SU-DHL-6 (cell line): ENCODE data around the gene SH3PXD2A.

Experiments
- H2AFZ ChIP-seq: fragments of 200-600 bp; sonication (generic); 2 replicates; pipeline ENCODE4 v1.6.1; 2014; ENCODE audit warnings: low read depth, mild to moderate bottlenecking, moderate library complexity, mixed read lengths, antibody characterized with exemption, low read length; ENCODE audit not compliant: severe bottlenecking
- H3F3A ChIP-seq: fragments of 200-600 bp; shearing (Covaris generic); 2 replicates; pipeline ENCODE4 v1.6.0; 2016; ENCODE audit warnings: antibody characterized with exemption, mild to moderate bottlenecking; ENCODE audit not compliant: insufficient read depth
- H3K27ac ChIP-seq: fragments of 200-600 bp; sonication (generic); 2 replicates; pipeline ENCODE4 v1.5.1; 2016; ENCODE audit warnings: low read depth, mild to moderate bottlenecking, low read length, moderate library complexity, mixed read lengths
- H3K27me3 ChIP-seq: fragments of 200-600 bp; sonication (generic), shearing (Covaris generic); 2 replicates; pipeline ENCODE4 v1.6.0; 2014; ENCODE audit warnings: mild to moderate bottlenecking, low read length
- H3K36me3 ChIP-seq: fragments of 200-600 bp; sonication (generic); 2 replicates; pipeline ENCODE4 v1.6.1; 2014; ENCODE audit warnings: mild to moderate bottlenecking, low read length, mixed read lengths
- H3K4me2 ChIP-seq: fragments of 300-600, 200-600 bp; shearing (Covaris generic), sonication (generic); 2 replicates; pipeline ENCODE4 v1.6.0; 2014; ENCODE audit warnings: low read length, low read depth, mild to moderate bottlenecking; ENCODE audit not compliant: poor library complexity, severe bottlenecking
- H3K4me3 ChIP-seq: fragments of 200-600 bp; sonication (generic); 2 replicates; pipeline ENCODE4 v1.5.1; 2014; ENCODE audit warnings: antibody characterized with exemption, low read length, mild to moderate bottlenecking, mixed read lengths; ENCODE audit not compliant: insufficient read depth, poor library complexity, severe bottlenecking
- H3K79me2 ChIP-seq: fragments of 200-600 bp; sonication (generic); 2 replicates; pipeline ENCODE4 v1.6.1; 2014; ENCODE audit warnings: mild to moderate bottlenecking, low read length, moderate library complexity; ENCODE audit not compliant: insufficient read depth
- H3K9ac ChIP-seq: fragments of 200-600 bp; sonication (generic); 2 replicates; pipeline ENCODE4 v1.7.0; 2014; ENCODE audit warnings: mild to moderate bottlenecking, low read length
- H3K9me2 ChIP-seq: fragments of 200-600 bp; sonication (generic); replicated peaks from 2 replicates; pipeline ENCODE4 v1.6.1; 2014; ENCODE audit warnings: low read length; ENCODE audit not compliant: insufficient read depth
- H3K9me3 ChIP-seq: fragments of 200-600 bp; sonication (generic); 2 replicates; pipeline ENCODE4 v1.6.1; 2014; ENCODE audit warnings: low read length, mixed read lengths; ENCODE audit not compliant: insufficient read depth
- H4K20me1 ChIP-seq: fragments of 200-600 bp; sonication (generic); 2 replicates; pipeline ENCODE4 v1.6.1; 2014; ENCODE audit warnings: low read depth, mild to moderate bottlenecking, antibody characterized with exemption, low read length, moderate library complexity, mixed read lengths
- EZH2phosphoT487 ChIP-seq: fragments of 200-600 bp; sonication (generic), shearing (Covaris generic); conservative IDR thresholded peaks from 2 replicates; pipeline ENCODE4 v1.6.1; 2018; ENCODE audit warnings: mild to moderate bottlenecking, antibody characterized with exemption, low read length, moderate library complexity, mixed read lengths
- TF ChIP-seq, protein P1 (sequence below): fragments of 200-600 bp; sonication (generic); IDR thresholded peaks from one replicate; pipeline ENCODE4 v1.5.1; 2017; ENCODE audit warnings: antibody characterized with exemption, mild to moderate bottlenecking, low read length, moderate library complexity; ENCODE audit not compliant: insufficient read depth, poor library complexity, severe bottlenecking

The SH3PXD2A gene

DNA sequence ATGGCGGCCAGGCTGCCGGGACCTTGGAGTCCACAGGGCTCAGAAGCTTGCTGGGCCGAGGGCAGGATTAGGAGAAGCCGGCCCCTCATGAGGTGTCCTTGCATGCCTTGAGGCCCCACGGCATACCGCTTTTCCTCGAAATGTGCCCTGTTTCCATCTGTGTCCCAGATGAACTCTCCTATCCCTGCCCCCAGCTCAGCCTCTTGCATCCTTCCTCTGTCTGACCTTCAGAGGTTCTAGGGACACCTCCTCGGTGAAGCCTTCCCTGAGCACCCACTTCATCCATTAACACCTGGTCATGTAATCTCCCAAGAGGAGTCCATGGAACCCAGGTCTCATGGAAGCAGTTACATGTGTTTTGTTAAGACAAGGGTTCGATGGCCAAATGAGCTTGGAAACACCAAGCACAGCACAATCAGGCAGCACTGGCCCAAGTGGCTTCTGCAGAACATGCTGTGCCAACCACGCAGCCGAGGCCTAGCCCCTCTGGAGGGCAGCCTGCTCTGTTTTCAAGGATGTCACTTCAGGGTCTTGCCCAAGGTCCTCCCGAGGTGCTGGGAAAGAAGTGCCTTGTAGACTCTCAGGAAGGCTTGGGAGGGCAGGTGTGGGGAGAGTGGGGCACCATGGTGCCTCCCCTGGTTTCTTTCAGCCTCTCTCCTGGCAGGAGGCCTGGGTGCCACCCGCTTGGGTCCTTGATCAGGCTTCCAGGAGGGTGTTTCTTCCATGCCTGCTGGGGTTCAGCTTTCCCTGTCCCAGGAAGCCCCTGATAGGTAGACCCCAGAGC lies 237.6 kb downstream of the SH3PXD2A start:
- H3K79me2 ChIP-seq = no peaks in the 10 kb centered on the region
- H2AFZ ChIP-seq = no peak overlapping the region
- no peak overlapping the region for H3K4me3 ChIP-seq
- H3K27ac ChIP-seq = no peak overlapping the region
- H4K20me1 ChIP-seq = no peaks in the 10 kb centered on the region
- H3K9me3 ChIP-seq = no peaks in the 10 kb centered on the region
- H3K27me3 ChIP-seq = no peaks in the 10 kb centered on the region
- no peaks in the 10 kb centered on the region for H3F3A ChIP-seq
- no peak for TF ChIP-seq EZH2phosphoT487
- TF ChIP-seq, protein P1, sequence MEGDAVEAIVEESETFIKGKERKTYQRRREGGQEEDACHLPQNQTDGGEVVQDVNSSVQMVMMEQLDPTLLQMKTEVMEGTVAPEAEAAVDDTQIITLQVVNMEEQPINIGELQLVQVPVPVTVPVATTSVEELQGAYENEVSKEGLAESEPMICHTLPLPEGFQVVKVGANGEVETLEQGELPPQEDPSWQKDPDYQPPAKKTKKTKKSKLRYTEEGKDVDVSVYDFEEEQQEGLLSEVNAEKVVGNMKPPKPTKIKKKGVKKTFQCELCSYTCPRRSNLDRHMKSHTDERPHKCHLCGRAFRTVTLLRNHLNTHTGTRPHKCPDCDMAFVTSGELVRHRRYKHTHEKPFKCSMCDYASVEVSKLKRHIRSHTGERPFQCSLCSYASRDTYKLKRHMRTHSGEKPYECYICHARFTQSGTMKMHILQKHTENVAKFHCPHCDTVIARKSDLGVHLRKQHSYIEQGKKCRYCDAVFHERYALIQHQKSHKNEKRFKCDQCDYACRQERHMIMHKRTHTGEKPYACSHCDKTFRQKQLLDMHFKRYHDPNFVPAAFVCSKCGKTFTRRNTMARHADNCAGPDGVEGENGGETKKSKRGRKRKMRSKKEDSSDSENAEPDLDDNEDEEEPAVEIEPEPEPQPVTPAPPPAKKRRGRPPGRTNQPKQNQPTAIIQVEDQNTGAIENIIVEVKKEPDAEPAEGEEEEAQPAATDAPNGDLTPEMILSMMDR = no peak
- no peaks in the 10 kb centered on the region for H3K9me2 ChIP-seq
- no peak overlapping the region for H3K4me2 ChIP-seq
- H3K9ac ChIP-seq = no peak overlapping the region
- no peaks in the 10 kb centered on the region for H3K36me3 ChIP-seq

DNA sequence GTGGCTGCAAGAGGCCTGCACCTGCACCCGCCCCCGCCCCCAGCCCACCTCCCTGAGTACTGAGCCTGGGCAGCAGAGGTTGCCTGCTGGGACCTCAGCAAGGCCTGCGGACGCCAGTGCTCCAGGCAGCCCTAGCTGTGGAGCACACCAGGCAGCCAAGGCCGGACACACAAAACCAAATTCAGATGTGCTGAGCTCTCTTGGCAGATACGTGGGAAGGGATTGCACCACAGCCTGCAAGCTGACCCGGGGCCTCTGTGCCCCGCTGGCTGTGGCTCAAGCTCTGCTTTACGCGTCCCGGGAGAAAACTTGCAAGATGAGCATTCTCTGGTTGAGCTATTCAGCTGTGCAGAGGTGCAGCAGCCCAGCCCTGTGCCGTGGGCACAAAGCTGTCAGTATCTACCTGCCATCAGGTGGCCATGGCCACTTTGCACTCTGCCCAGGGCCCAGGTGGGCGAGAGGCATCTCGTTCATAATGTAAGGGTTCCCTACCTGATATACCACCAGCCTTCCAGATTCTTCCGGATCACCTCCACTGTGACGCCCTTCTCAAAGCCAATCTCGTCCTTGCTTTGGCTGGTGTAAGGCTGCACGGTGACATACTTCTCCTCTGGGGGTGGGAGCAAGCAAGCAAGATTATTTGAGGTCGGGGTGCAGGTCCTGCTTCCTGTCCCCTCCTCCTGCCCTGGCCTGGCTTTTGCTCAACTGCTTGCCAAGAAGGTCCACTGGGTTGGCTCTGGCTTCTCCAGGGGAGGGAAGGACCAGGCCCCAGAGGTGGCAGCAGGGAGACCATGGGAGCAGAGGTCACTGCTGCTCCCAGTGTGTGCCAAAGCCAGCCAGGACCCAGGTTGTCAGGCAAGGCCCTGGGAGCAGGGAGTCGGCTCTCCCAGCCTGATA lies 238.4 kb downstream of the SH3PXD2A start:
- H3K9ac ChIP-seq = no peak overlapping the region
- H3K79me2 ChIP-seq = no peaks in the 10 kb centered on the region
- no peak overlapping the region for H3K4me3 ChIP-seq
- H3K36me3 ChIP-seq = no peaks in the 10 kb centered on the region
- no peak overlapping the region for H3K4me2 ChIP-seq
- no peaks in the 10 kb centered on the region for H4K20me1 ChIP-seq
- no peak overlapping the region for H3K27ac ChIP-seq
- H3K9me3 ChIP-seq = no peaks in the 10 kb centered on the region
- H2AFZ ChIP-seq = no peak overlapping the region
- H3K27me3 ChIP-seq = no peaks in the 10 kb centered on the region
- H3K9me2 ChIP-seq = no peaks in the 10 kb centered on the region
- H3F3A ChIP-seq = no peaks in the 10 kb centered on the region
- TF ChIP-seq, protein P1 = no peak
- no peak for TF ChIP-seq EZH2phosphoT487

DNA sequence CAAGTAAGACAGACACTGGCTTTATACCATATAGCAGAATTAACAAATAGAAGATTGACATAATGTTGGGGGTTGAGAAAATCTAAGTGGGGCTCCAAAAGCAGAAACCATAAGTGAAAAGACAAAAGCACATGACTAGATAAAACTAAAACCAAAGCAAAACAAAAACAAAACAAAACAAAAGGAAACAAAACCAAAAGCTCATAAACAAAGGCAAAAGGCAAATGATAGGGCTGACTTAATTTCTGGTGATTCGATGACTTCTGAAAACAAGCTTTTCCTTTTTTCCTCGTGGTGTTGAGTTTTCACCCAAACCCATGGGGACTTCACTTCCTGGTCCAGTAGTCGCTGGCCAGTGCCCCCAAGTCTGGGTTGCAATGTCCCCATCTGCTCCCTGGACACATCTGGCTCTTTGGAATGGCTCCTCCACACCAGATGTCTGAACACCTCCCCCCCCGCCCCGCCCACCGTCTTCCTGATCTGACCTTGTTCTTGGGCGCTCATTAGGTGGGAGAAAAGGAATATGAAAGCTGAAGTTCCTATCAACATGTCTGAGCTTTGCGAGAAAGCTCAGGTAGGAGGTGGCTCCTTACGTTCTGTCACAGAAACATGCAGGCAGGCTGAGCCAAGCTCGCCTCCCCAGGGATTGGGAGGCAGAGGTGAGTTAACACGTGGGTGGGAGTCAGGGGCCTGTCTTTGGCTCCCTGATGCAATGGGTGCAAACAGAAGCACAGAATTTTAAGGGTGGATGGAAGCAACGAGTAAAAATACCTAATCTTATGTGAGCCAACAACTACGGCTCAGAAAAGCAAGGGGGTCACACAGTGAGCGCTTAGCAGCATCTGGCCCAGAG lies 240.8 kb downstream of the SH3PXD2A start:
- TF ChIP-seq EZH2phosphoT487 = no peak
- TF ChIP-seq, protein P1 = no peak
- no peak overlapping the region for H3K4me2 ChIP-seq
- H3K79me2 ChIP-seq = no peaks in the 10 kb centered on the region
- no peaks in the 10 kb centered on the region for H3K36me3 ChIP-seq
- H3K9me2 ChIP-seq = no peaks in the 10 kb centered on the region
- H4K20me1 ChIP-seq = no peaks in the 10 kb centered on the region
- H3K4me3 ChIP-seq = no peak overlapping the region
- no peaks in the 10 kb centered on the region for H3F3A ChIP-seq
- H3K9ac ChIP-seq = no peak overlapping the region
- no peak overlapping the region for H3K27ac ChIP-seq
- no peak overlapping the region for H2AFZ ChIP-seq
- no peaks in the 10 kb centered on the region for H3K9me3 ChIP-seq
- H3K27me3 ChIP-seq = no peaks in the 10 kb centered on the region
